GM12878 (cell line): ENCODE results near the gene KAT2B. TPM values are rescaled to one million over a fixed set of nuclear protein-coding genes. Genes with fewer than 3 reads are reported as not detected.
A peak's percentile ranks its signal among the peaks of the same experiment; 100 is the strongest.

Experiments used
- CHD4 ChIP-seq: fragments of 200-600 bp; sonication (generic); IDR thresholded peaks from 2 replicates; pipeline ENCODE4 v1.6.1; 2016; ENCODE audit warnings: mild to moderate bottlenecking
- E2F8 ChIP-seq: fragments of 450-650 bp; IDR thresholded peaks from 2 replicates; pipeline ENCODE4 v1.6.1; 2018; ENCODE audit warnings: mild to moderate bottlenecking, low read depth, moderate library complexity; ENCODE audit not compliant: partially characterized antibody
- EZH2 ChIP-seq: IDR thresholded peaks from 2 replicates; pipeline ENCODE4 v1.6.1; 2012; ENCODE audit warnings: low read depth, mild to moderate bottlenecking, control low read depth, inconsistent platforms, low read length, borderline replicate concordance; ENCODE audit not compliant: control insufficient read depth
- GABPA ChIP-seq: IDR thresholded peaks from 2 replicates; pipeline ENCODE4 v1.6.1; 2014; ENCODE audit warnings: antibody characterized with exemption, low read depth, mild to moderate bottlenecking, inconsistent platforms
- JUNB ChIP-seq: IDR thresholded peaks from 2 replicates; pipeline ENCODE4 v1.6.1; 2016; ENCODE audit warnings: antibody characterized with exemption, mild to moderate bottlenecking
- KLF5 ChIP-seq: fragments of 450-650 bp; IDR thresholded peaks from 2 replicates; pipeline ENCODE4 v1.6.1; 2014; ENCODE audit warnings: mild to moderate bottlenecking; ENCODE audit not compliant: partially characterized antibody
- NRF1 ChIP-seq: conservative IDR thresholded peaks from 2 replicates; pipeline ENCODE4 v1.6.1; 2011; ENCODE audit warnings: mild to moderate bottlenecking, low read depth, low read length, improper control_type of control experiment
- PAX5 ChIP-seq: IDR thresholded peaks from 2 replicates; pipeline ENCODE4 v1.6.1; 2011; ENCODE audit warnings: low read depth, low read length, borderline replicate concordance
- SMAD5 ChIP-seq: IDR thresholded peaks from 2 replicates; pipeline ENCODE4 v1.6.1; 2016; ENCODE audit warnings: antibody characterized with exemption, low read depth
- SMARCA5 ChIP-seq: fragments of 450-650 bp; IDR thresholded peaks from 2 replicates; pipeline ENCODE4 v1.6.1; 2017; ENCODE audit warnings: mild to moderate bottlenecking
- SUPT20H ChIP-seq: IDR thresholded peaks from 2 replicates; pipeline ENCODE4 v1.6.1; 2011; ENCODE audit warnings: low read depth, mild to moderate bottlenecking, low read length, moderate library complexity, borderline replicate concordance; ENCODE audit not compliant: control insufficient read depth
- YY1 ChIP-seq: IDR thresholded peaks from 2 replicates; pipeline ENCODE4 v1.6.1; 2011; ENCODE audit warnings: low read depth, mild to moderate bottlenecking, low read length
- ZBED1 ChIP-seq: IDR thresholded peaks from 2 replicates; pipeline ENCODE4 v1.6.1; 2016; ENCODE audit warnings: borderline replicate concordance
- ZNF207 ChIP-seq: fragments of 450-650 bp; IDR thresholded peaks from 2 replicates; pipeline ENCODE4 v1.6.1; 2014; ENCODE audit warnings: antibody characterized with exemption, mild to moderate bottlenecking, borderline replicate concordance
- polyA plus RNA-seq, 11 experiments: library from polyadenylated mRNA; depleted of rRNA in 4 of 11; unstranded in 6 of 11; stranded (reverse) in 5 of 11; fragments of >200 nt; fragmentation: Nextera tagmentation in 4 of 11; fragmentation: Illumina TruSeq in 1 of 11; extraction: Ambion mirVana in 4 of 11; extraction: Trizol in 1 of 11; gene quantifications; 1 replicate in 1 of 11; 2 replicates in 10 of 11; pipeline versions ENCODE4 v1.2.1 to v1.2.3, GENCODE V29; 2011 to 2016; ENCODE audit warnings: inconsistent platforms in 2 of 11, missing spikeins in 2 of 11, low read depth in 1 of 11
- total RNA-seq, 4 experiments: library from RNA; depleted of rRNA in 3 of 4; stranded (reverse); fragments of >200 nt in 3 of 4; fragmentation: Illumina TruSeq in 1 of 4; extraction: Trizol in 1 of 4; gene quantifications; 2 replicates each; pipeline versions ENCODE4 v1.2.1 to v1.2.3, GENCODE V29; 2013 to 2021
- TF ChIP-seq, protein P1 (sequence below): fragments of 450-650 bp; IDR thresholded peaks from 2 replicates; pipeline ENCODE4 v1.6.1; 2018; ENCODE audit warnings: borderline replicate concordance, mild to moderate bottlenecking; ENCODE audit not compliant: partially characterized antibody
- TF ChIP-seq, protein P2 (sequence below): fragments of 450-650 bp; conservative IDR thresholded peaks from 2 replicates; pipeline ENCODE4 v1.6.1; 2017; ENCODE audit warnings: mild to moderate bottlenecking, moderate library complexity
- TF ChIP-seq, protein P3 (sequence below): IDR thresholded peaks from 2 replicates; pipeline ENCODE4 v1.6.1; 2012; ENCODE audit warnings: mild to moderate bottlenecking, low read depth, low read length

The KAT2B gene
- total and polyA plus RNA-seq, 10 of the 15 experiments (the other 5 are each of a cell fraction or from before 2014, with no cell fraction given): 2.9 to 15.2 (median 10.2) TPM

GRCh38 chr3:20125897-20126296 lies 85.7 kb downstream of the KAT2B start (continued):
- TF ChIP-seq KLF5 (no peak), SMARCA5 (no peak; the same call in 1 of the 2 replicates), SMAD5 (no peak), ZBED1 (no peak), JUNB (peak; percentile 22; the same call in 1 of the 2 replicates), GABPA (0 out of 2 replicates have a peak, but pooled peaks have one; percentile 35), NRF1 (no peak), CHD4 (no peak), E2F8 (no peak), EZH2 (no peak), ZNF207 (no peak), PAX5 (peak; percentile 74), YY1 (peak; percentile 77), SUPT20H (no peak)
- TF ChIP-seq, protein P1, sequence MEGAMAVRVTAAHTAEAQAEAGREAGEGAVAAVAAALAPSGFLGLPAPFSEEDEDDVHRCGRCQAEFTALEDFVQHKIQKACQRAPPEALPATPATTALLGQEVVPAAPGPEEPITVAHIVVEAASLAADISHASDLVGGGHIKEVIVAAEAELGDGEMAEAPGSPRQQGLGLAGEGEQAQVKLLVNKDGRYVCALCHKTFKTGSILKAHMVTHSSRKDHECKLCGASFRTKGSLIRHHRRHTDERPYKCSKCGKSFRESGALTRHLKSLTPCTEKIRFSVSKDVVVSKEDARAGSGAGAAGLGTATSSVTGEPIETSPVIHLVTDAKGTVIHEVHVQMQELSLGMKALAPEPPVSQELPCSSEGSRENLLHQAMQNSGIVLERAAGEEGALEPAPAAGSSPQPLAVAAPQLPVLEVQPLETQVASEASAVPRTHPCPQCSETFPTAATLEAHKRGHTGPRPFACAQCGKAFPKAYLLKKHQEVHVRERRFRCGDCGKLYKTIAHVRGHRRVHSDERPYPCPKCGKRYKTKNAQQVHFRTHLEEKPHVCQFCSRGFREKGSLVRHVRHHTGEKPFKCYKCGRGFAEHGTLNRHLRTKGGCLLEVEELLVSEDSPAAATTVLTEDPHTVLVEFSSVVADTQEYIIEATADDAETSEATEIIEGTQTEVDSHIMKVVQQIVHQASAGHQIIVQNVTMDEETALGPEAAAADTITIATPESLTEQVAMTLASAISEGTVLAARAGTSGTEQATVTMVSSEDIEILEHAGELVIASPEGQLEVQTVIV: no peak
- TF ChIP-seq, protein P2, sequence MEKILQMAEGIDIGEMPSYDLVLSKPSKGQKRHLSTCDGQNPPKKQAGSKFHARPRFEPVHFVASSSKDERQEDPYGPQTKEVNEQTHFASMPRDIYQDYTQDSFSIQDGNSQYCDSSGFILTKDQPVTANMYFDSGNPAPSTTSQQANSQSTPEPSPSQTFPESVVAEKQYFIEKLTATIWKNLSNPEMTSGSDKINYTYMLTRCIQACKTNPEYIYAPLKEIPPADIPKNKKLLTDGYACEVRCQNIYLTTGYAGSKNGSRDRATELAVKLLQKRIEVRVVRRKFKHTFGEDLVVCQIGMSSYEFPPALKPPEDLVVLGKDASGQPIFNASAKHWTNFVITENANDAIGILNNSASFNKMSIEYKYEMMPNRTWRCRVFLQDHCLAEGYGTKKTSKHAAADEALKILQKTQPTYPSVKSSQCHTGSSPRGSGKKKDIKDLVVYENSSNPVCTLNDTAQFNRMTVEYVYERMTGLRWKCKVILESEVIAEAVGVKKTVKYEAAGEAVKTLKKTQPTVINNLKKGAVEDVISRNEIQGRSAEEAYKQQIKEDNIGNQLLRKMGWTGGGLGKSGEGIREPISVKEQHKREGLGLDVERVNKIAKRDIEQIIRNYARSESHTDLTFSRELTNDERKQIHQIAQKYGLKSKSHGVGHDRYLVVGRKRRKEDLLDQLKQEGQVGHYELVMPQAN: no peak
- TF ChIP-seq, protein P3, sequence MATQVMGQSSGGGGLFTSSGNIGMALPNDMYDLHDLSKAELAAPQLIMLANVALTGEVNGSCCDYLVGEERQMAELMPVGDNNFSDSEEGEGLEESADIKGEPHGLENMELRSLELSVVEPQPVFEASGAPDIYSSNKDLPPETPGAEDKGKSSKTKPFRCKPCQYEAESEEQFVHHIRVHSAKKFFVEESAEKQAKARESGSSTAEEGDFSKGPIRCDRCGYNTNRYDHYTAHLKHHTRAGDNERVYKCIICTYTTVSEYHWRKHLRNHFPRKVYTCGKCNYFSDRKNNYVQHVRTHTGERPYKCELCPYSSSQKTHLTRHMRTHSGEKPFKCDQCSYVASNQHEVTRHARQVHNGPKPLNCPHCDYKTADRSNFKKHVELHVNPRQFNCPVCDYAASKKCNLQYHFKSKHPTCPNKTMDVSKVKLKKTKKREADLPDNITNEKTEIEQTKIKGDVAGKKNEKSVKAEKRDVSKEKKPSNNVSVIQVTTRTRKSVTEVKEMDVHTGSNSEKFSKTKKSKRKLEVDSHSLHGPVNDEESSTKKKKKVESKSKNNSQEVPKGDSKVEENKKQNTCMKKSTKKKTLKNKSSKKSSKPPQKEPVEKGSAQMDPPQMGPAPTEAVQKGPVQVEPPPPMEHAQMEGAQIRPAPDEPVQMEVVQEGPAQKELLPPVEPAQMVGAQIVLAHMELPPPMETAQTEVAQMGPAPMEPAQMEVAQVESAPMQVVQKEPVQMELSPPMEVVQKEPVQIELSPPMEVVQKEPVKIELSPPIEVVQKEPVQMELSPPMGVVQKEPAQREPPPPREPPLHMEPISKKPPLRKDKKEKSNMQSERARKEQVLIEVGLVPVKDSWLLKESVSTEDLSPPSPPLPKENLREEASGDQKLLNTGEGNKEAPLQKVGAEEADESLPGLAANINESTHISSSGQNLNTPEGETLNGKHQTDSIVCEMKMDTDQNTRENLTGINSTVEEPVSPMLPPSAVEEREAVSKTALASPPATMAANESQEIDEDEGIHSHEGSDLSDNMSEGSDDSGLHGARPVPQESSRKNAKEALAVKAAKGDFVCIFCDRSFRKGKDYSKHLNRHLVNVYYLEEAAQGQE: no peak
